ENCODE data around the gene SATB1. TPM values are rescaled to one million over a fixed set of nuclear protein-coding genes. Genes with fewer than 3 reads are reported as not detected.

The SATB1 gene
- total and polyA plus RNA-seq, 2 experiments from 2014 or later: 17.4 to 28.9 TPM

- peaks cover 10% of the 10 kb centered on the region for H3K9me3 Mint-ChIP-seq
- Histone ChIP-seq H3K79me2 (replicated peaks; ENCODE audit: insufficient read depth) (peaks cover 42% of the 10 kb centered on the region), H3K4me2 (peak overlapping the region; percentile 55), H3K36me3 (ENCODE audit: insufficient read depth) (no peaks in the 10 kb centered on the region), H4K20me1 (replicated peaks; ENCODE audit: insufficient read depth) (0 out of 2 replicates have a peak, but pooled peaks cover 5% of the 10 kb centered on the region), H3K4me3 (peak overlapping the region; percentile 75), H3F3A (replicated peaks; ENCODE audit: low read depth) (peaks cover 4% of the 10 kb centered on the region; the same call in 1 of the 2 replicates), H3K4me1 (ENCODE audit: insufficient read depth) (peaks cover 20% of the 10 kb centered on the region), H2AFZ (no peak overlapping the region), H3K27me3 (ENCODE audit: insufficient read depth) (peaks cover 29% of the 10 kb centered on the region), H3K27ac (ENCODE audit: low read depth) (no peak overlapping the region), H3K9me2 (ENCODE audit: insufficient read depth) (0 out of 2 replicates have a peak, but pooled peaks cover 3% of the 10 kb centered on the region)
- TF ChIP-seq NANOG (IDR thresholded peaks at IDR 0.05; ENCODE audit: borderline replicate concordance) (no peak), ZNF114 (CRISPR knock-in tag; IDR thresholded peaks at IDR 0.05) (no peak), CTCF (conservative IDR thresholded peaks at IDR 0.05; ENCODE audit: low read depth in 2 of 2) (no peak), CREB1 (CRISPR knock-in tag; IDR thresholded peaks at IDR 0.05; ENCODE audit: low read depth) (no peak), REST (IDR thresholded peaks at IDR 0.05; ENCODE audit: unreplicated experiment) (no peak), POLR2AphosphoS5 (IDR thresholded peaks at IDR 0.05; ENCODE audit: low read depth) (no peak), EZH2phosphoT487 (IDR thresholded peaks at IDR 0.05; ENCODE audit: unreplicated experiment) (no peak), JUNB (IDR thresholded peaks at IDR 0.05; ENCODE audit: unreplicated experiment) (no peak), STAT1 (IDR thresholded peaks at IDR 0.05; ENCODE audit: unreplicated experiment) (no peak), EZH2 (IDR thresholded peaks at IDR 0.05; ENCODE audit: low read depth, unreplicated experiment) (no peak), ZNF331 (CRISPR knock-in tag; IDR thresholded peaks at IDR 0.05; ENCODE audit: low read depth) (no peak)
- TF ChIP-seq, protein P1, sequence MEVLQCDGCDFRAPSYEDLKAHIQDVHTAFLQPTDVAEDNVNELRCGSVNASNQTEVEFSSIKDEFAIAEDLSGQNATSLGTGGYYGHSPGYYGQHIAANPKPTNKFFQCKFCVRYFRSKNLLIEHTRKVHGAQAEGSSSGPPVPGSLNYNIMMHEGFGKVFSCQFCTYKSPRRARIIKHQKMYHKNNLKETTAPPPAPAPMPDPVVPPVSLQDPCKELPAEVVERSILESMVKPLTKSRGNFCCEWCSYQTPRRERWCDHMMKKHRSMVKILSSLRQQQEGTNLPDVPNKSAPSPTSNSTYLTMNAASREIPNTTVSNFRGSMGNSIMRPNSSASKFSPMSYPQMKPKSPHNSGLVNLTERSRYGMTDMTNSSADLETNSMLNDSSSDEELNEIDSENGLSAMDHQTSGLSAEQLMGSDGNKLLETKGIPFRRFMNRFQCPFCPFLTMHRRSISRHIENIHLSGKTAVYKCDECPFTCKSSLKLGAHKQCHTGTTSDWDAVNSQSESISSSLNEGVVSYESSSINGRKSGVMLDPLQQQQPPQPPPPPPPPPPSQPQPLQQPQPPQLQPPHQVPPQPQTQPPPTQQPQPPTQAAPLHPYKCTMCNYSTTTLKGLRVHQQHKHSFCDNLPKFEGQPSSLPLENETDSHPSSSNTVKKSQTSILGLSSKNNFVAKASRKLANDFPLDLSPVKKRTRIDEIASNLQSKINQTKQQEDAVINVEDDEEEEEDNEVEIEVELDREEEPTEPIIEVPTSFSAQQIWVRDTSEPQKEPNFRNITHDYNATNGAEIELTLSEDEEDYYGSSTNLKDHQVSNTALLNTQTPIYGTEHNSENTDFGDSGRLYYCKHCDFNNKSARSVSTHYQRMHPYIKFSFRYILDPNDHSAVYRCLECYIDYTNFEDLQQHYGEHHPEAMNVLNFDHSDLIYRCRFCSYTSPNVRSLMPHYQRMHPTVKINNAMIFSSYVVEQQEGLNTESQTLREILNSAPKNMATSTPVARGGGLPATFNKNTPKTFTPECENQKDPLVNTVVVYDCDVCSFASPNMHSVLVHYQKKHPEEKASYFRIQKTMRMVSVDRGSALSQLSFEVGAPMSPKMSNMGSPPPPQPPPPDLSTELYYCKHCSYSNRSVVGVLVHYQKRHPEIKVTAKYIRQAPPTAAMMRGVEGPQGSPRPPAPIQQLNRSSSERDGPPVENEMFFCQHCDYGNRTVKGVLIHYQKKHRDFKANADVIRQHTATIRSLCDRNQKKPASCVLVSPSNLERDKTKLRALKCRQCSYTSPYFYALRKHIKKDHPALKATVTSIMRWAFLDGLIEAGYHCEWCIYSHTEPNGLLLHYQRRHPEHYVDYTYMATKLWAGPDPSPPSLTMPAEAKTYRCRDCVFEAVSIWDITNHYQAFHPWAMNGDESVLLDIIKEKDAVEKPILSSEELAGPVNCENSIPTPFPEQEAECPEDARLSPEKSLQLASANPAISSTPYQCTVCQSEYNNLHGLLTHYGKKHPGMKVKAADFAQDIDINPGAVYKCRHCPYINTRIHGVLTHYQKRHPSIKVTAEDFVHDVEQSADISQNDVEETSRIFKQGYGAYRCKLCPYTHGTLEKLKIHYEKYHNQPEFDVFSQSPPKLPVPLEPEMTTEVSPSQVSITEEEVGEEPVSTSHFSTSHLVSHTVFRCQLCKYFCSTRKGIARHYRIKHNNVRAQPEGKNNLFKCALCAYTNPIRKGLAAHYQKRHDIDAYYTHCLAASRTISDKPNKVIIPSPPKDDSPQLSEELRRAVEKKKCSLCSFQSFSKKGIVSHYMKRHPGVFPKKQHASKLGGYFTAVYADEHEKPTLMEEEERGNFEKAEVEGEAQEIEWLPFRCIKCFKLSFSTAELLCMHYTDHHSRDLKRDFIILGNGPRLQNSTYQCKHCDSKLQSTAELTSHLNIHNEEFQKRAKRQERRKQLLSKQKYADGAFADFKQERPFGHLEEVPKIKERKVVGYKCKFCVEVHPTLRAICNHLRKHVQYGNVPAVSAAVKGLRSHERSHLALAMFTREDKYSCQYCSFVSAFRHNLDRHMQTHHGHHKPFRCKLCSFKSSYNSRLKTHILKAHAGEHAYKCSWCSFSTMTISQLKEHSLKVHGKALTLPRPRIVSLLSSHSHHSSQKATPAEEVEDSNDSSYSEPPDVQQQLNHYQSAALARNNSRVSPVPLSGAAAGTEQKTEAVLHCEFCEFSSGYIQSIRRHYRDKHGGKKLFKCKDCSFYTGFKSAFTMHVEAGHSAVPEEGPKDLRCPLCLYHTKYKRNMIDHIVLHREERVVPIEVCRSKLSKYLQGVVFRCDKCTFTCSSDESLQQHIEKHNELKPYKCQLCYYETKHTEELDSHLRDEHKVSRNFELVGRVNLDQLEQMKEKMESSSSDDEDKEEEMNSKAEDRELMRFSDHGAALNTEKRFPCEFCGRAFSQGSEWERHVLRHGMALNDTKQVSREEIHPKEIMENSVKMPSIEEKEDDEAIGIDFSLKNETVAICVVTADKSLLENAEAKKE (CRISPR knock-in tag; IDR thresholded peaks at IDR 0.05): no peak
- TF ChIP-seq, protein P2, sequence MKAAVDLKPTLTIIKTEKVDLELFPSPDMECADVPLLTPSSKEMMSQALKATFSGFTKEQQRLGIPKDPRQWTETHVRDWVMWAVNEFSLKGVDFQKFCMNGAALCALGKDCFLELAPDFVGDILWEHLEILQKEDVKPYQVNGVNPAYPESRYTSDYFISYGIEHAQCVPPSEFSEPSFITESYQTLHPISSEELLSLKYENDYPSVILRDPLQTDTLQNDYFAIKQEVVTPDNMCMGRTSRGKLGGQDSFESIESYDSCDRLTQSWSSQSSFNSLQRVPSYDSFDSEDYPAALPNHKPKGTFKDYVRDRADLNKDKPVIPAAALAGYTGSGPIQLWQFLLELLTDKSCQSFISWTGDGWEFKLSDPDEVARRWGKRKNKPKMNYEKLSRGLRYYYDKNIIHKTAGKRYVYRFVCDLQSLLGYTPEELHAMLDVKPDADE (IDR thresholded peaks at IDR 0.05): no peak
- peak overlapping the region; percentile 90 for H3K4me3 Mint-ChIP-seq
- peaks cover 16% of the 10 kb centered on the region for H3K27me3 Mint-ChIP-seq (ENCODE audit: insufficient read depth, low read depth, poor library complexity)
- ATAC-seq (peak; percentile 12), DNase-seq (ENCODE audit: low spot score) (peak; percentile 52)
- peaks cover 26% of the 10 kb centered on the region for H3K36me3 Mint-ChIP-seq (ENCODE audit: low read depth)
- H3K27ac Mint-ChIP-seq: peak overlapping the region; percentile 87; the same call in 1 of the 2 replicates
- H3K4me1 Mint-ChIP-seq: peaks cover 31% of the 10 kb centered on the region
These were observed 21.1 kb upstream of the SATB1 start for GRCh38 chr3:18446149-18446825.
